HG03457 (cell line): ENCODE measurements around the gene SLC44A1.

Source experiments
- ATAC-seq: cut with Tn5 transposase; IDR thresholded peaks from one replicate; pipeline ENCODE4 v1.9.1; 2021; ENCODE audit warnings: moderate number of reproducible peaks; ENCODE audit not compliant: unreplicated experiment

The SLC44A1 gene

DNA sequence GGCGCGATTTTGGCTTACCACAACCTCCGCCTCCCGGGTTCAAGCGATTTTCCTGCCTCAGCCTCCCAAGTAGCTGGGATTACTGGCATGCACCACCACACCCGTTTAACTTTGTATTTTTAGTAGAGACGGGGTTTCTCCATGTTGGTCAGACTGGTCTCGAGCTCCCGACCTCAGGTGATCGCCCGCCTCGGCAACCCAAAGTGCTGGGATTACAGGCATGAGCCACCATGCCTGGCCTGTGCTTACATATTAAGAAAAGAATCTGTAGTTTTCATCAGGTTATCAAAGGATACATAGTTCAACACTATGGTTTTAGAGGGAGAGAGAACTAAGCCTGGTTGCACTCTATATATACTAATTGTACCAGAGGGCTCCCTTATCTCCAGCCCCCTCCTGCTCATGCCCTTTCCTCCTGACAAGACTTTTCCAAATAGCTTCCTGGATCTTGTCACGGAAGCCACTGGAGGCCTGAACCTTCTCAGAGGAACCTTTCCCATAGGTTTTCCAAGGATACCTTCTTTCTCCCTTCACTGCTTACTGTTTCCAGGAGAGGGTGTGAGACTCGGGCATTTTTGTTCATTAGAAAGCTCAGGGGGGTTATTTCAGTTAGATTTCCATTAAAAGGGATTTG lies 53.1 kb downstream of the SLC44A1 start:
- no peak for ATAC-seq

DNA sequence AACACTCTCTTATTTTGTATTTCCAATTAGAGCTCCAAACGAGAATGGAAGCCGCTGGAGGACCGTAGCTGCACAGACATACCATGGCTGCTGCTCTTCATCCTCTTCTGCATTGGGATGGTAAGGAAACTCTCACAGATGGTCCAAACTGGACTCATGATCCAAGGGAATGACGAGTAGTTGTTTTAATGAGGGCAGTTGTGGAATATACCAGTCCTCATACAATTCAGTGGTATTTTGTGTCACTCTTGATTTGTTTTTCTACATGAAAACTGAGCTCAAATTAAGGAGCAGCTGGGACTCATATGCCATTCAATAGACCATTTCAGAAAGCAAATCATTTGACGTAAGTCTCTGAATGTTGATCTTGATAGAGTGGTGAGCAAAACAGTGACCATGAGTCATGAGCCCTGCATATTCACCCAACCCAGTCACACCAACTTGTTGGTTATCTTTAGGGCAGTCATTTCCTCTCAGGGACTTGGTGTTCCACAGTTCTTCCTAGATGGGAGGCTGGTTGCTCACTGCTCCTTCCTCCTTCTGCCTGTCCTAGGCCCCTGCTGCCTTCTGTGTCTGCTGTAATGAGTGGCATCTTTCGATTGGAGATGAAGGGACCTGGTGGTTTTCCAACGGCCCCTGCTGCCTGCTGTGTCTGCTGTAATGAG lies 54.9 kb downstream of the SLC44A1 start:
- no peak for ATAC-seq

DNA sequence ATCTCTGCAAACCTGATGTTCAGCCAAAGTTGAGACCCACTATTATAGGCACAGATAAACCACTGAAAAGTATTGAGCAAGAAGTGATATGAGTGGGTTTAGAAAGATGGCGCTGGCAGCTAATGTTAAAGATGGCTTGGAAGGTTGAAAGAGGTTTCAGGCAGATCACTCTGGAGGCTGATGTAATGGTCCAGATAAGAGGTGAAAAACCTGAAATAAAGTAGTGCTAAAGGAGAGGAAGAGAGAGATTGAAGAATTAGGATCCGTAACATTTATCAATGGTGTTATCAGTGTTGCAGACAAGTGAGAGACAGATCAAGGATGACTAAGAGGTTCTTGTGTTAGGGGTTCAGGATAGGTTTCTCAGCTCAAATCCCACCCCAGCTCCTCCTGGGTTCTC lies 58.3 kb downstream of the SLC44A1 start:
- no peak for ATAC-seq

DNA sequence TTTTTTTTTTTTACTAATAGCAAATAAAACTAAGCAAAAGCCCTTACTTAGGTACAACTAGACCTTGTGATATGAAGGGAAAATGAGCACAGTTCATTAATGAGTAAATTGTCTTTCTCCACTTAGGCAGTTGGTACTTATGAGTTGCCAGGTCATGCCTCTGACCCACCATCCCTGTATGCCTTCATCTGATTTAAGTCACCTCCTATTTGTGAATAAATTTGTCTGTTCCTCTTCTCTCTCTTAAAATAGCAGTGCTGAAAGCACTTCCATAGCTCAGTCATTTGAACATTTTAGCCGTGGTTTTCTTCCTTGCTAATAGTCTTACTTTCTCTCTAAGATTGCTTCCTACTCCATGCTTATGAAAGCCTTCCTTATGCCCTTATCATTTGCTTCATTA lies 61.4 kb downstream of the SLC44A1 start:
- no peak for ATAC-seq

DNA sequence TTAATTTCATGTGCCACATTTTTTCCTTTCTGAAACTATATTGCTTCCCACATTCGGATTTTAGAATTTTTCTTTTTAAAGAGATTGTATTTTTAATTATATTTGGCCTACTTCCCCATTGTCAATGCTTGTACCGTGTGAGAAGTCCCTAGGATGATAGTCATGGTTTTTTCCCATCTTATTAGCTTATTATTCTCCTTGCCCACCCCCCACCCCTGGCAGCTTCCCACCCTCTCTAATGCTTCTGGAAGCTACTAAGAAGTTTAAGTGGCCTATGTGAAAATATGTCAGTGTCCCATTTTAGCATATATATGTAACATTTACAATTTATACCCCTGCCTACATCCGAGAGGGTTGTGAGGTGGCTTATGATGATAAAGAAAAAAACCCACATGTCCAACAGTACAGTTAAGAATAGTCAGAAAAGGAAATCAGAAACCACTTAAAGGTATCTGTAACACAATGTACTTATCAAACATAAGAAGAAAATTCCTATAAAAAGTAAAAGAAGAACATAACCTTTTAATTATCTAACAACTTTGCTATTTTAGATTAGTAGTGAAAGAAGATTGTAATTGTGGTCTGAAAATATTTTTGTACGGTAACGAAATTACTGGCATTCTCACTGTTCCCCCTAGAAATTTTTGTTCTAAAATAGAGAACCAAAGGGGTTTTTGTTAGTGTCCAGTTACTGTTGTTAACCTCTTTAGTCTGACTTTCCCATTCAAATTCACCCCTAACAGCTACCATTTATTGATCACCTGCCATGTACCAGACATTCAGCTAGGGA lies 62.1 kb downstream of the SLC44A1 start:
- ATAC-seq: no peak

DNA sequence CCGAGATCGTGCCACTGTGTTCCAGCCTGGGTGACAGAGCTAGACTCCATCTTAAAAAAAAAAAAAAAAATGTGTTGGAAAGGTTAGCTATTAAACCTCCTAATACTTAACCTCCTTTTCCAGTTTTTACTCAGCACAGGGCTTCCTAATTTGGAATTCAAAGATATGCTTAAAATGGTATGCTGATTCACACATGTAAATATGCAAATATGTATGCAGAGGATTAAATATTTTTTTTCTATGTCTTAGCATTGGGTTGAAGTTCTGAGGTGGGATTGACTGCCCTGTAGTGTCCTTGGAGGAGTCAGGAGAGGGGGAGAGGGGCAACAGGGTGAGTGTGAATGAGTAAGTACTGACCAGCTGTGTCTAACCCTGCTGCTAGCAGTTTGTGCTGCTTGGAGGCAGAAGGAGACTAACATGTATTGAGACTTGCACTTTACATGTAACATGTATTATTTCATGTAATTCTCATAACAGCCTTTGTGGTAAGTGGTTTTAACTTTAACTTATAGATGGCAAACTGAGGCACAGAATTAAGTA lies 63.2 kb downstream of the SLC44A1 start:
- ATAC-seq: no peak

DNA sequence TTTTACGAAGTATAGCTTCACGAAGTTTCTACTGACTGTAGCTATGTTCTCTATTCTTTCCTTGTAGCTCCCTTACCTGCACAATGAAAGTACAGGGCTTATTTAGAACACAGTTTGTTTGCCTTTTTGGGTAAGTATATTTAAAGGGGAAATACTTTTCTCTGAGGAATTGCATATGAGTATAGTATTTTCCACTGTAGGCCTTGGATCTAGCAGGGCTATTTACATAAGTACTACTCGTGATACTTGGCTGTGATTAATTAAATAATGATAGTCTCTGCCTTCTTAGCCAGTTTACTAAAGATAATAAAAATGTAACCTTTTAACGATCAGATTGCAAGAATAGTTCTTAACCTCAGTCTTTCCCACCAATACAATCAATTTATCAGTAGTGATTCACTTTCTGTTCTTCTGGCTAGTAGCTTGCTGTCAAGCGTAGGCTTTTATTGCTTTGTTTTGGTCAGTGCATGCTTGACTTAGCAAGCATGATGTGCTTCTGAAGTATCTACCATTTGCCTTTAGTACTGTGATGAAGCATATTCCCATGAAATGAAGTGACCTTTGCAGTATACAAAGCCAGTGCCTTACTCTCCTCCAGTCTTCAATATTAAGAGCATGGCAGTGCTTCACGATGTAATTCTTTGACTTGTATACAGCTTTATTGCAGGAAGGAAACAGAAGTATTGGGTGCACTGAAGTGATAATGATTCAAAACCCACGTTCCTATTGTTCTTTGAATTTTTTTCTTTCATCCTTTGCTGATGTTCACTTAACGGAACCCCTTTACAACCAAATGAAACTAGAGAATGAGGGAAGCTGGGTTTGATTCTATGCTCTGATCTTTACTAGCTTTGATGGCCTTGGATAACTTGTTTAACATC lies 64.2 kb downstream of the SLC44A1 start:
- ATAC-seq: no peak

DNA sequence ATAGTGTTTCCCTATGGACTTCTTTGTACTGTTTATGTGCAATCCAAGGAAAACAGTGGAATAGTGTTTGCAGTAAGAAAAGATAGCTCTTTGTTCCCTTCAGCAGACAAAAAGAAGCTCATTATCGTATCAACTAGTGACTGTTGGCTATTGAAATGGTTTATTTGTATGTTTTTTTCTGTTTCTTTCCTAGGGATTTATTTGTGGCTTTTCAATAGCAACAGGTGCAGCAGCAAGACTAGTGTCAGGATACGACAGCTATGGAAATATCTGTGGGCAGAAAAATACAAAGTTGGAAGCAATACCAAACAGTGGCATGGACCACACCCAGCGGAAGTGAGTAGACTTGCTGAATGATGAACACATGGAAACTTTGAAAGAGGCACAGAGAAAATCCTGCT lies 65.1 kb downstream of the SLC44A1 start:
- no peak for ATAC-seq

DNA sequence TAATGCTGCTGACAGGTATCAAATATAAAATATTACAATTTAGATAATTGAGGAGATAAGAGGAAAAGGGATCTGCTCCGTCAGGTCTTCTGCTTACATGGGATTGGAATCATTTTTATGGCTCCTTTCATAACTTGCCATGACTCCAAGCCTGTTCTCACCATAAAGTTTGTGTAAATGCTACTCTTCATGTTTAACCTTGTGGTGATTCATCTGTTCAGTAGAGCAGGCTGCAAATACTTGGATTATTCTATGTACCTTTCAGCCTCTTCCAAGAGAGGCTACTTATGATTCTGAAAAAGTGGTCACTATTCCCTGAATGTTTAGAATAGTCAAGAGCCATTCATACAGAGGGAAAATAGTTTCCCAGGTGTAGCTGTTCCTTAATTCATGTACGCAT lies 66.9 kb downstream of the SLC44A1 start:
- no peak for ATAC-seq

DNA sequence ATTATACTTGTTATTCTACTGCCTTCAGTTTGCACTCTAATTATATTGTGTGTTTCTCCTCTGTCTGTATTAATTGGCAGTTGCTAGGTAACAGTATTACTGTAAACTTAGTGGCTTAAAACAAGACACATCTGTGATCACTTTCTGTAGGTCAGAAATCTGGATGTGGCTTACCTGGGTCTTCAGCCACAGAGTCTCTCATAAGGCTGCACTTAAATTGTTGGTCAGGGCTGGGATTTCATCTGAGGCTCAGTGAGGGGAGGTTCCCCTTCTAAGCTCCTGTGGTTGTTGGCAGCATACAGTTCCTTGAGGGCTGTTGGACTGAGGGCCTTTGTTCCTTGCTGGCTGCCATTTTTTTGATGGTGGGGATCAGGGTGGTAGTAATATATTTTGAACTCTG lies 68.8 kb downstream of the SLC44A1 start:
- ATAC-seq: no peak

DNA sequence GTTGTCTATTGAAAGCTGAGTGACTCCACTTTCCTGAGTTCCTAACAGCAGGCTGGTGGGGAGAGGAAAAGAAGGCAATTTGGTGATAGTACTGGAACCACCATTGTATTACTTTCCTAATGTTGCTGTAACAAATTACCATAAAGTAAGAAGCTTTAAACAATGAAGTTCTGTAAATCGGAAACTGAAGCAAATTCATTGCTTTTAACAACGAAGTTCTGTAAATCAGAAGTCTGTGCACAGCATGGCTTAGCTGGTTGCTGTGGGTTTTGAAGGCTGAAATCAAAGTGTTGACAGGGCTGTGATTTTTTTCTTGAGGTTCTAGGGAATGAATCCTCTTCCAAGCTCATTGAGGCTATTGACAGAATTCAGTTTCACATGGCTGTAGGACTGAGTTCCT lies 72.3 kb downstream of the SLC44A1 start:
- ATAC-seq: no peak

DNA sequence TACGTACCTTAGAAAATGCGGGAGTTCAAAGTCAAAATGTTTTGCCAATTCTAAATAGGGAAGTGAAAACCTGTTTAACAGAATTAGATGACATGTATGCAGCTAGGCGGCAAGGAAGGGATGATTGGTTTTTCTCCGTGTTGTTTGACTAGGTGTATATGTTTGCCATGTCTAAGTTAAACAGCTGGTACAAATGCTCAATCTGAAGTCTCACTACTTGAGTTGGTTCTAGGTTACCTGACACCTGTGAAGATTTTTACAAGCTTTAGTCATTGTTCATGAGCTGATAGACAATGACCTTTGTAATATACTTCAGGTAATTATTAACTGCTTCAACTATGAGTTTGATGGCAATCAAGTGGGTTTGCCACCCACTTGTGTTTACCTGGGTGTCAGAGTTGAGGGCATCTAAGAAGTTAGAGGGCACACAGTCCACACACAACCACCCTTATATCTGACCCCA lies 74.3 kb downstream of the SLC44A1 start:
- ATAC-seq: no peak

DNA sequence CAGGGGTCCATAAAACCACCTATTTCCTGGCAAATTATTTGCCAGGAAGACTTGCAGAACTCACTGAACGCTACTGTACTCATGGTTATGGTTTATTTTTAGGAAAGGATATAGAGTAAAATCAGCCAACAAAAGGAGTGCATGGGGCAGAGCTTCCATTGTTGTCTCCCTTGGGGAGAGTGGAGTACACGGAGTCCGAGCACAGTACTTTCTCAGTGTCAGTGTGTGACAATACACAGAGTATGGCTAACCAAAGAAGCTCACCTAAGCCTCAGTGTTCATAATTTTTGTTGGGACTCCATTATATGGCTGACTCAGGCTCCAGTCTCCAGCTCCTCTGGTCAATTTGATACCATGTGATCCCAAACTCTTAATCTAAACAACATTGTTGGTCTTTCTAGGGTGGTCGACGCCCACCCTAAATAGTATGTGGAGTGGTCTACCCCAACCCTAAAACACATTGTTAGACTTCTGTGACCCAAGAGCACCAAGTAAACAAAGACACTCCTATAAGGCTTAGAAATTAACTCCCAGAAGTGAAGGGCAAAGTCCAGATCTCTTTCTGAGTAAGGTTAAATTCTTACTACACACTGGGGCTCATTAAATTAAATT lies 74.9 kb downstream of the SLC44A1 start:
- ATAC-seq: no peak

DNA sequence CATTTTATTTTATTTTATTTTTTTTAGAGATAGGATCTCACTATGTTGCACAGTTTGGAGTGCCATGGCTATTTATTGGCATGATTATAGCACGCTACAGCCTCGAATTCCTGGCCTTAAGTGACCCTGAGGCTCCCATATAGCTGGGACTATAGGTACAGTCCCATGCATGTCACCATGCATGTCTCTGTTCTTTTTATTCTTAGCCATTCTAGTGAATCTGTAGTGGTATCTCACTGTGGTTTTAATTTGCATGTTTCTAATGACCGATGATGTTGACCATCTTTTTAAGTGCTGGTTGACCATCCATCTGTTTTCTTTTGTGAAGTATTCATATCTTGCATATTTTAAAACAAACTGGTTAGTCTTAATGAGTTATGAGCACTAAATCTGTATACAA lies 76.1 kb downstream of the SLC44A1 start:
- ATAC-seq: no peak

DNA sequence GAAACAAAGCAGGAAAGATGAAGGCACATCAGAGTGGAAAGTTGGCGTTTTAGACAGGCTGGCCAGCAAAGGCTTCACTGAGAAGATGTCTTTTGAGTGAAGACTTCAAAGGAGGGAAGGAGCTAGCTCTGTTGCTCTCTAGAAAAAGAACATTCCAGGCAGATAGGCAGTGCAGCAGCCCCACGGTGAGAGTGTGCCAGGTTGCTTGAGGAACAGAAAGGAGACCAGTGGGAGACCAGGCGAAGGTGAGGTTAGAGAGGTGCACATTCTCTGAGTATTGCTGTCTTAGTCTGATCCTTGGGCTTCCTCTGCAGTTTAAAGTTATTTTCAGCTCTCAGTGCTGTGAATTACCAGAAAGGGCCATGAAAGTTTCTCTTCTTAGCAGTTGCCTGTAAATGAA lies 83.8 kb downstream of the SLC44A1 start:
- no peak for ATAC-seq

DNA sequence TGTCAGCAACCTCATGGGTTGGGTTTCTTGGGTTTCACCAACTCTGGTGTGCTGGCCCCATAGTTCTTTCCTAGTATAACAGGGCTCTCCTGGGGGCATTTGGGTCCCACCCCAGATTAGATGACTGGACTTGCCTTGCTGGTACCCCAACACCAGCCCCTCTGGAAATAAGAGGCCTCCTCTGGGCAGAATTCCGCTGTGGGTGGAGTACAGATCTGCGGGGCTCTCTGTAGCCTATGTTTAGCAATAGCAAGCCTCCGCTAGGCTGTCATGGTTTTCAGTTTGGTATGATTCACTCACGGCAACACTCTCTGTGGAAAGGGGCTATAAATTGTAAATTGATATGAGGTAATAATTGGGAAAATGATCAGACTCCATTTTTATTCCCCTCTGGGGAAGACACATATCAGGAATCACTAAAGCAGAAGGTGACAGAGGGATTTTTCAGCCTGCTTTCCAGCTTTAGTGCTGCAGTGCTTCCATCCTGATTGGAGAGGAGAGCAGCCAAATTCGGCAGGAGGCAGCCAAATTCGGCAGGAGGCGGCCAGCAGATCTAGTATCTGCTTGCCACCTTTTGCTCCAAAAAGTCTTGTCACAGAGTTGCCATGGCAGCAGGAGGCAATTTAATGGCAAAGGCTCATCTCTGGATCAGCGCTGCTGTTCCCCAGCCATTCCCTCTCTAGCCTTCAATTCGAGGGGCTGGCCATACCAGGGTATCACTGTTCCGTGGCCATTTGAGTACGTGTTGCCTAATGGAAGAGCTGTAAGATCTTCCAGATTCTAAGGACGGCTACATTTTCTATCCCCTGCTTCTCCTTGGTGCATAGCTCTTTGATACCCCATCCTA lies 84.6 kb downstream of the SLC44A1 start:
- ATAC-seq: no peak

DNA sequence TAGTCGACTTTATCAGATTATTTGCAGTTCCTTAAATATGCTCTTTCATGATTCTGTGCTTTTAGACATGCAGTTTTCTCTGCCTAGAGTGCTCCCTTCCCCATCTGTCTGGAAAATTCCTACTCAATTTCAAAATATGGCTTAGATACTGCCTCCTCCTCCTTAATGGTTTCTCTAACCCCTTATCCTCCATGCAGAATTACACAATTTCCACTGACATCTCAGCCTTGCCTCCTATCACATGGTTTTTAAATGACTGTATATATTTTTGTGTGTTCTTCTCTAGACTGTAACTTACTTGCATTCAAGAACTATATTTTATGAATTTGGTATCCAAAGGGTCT lies 85.2 kb downstream of the SLC44A1 start:
- no peak for ATAC-seq

DNA sequence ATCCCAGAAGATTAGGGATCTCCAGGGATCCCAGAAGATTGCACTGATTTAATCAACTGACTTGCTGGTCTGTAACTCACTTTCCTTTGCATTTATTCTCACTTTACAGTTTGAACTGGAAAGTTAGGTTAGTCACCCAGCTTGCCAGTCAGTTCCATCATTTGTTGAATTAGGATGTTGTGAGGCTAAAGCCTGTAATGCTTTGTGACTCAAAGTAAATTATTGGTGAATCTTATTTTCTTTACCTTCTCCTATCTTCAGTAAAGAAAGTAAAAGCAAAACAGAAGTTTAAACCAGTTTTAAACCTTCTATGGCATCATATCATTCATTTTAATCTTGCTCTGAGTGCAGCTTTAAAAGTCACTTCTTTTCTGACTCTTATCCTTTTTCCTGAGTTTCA lies 85.8 kb downstream of the SLC44A1 start:
- ATAC-seq: no peak

DNA sequence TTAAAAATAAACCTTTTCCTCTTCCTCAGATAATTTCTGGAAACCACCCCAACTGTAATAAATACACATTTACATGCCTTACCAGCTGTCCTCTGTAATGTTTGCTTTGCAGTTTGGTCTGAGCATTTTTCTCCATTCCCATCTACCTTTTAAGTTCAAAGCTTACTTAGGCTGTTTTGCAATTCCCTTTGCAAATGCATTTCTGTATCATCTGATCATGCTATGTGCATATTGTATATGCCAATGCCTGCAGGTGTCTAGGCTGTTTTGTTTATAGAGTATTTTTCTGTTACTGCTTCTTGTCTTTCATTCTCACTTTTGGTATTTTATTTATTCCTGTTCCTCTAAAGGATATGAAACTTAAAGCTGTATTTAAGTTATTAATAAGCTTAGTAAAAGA lies 86.3 kb downstream of the SLC44A1 start:
- peak; percentile 43 for ATAC-seq

DNA sequence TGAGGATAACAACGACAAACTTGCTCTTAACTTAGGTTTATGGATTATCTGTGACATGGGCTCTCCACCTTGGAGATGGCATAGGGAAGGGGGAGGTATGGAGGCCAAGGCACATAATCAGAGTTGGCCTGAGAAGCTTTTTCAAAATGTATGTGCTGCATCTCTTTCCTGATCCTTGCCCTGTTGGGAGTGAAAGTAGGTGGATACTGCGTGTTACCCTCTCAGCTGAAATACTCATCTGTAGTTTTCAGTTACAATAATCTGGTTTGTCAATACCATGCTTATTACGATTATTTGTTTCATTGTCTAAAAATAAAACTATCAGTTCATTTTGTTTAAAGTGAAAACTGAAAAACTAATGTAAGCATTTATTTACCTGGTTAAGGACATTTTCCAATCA lies 86.7 kb downstream of the SLC44A1 start:
- ATAC-seq: no peak
